ENCODE data around the gene CHST11.

CHST11 gene

DNA sequence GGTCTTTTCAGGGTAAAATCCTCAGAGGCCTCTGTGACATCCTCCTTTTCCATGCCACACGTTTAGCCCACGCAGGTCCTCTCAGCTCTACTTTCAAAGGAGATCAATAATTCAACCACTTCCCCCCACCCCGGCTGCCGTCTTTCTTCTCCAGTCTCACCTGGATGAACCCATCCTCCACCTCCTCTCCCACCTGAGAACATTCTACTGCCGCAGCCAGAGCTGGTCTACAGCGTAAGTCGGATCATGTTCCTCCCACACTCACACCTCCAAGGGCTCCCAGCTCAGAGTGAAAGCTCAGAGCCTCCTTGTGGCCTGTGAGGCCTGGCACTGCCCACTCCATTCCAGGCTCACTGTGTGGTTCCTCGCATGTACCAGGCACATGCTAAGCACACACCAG lies 246.6 kb downstream of the CHST11 start:
- no peak for DNase-seq

DNA sequence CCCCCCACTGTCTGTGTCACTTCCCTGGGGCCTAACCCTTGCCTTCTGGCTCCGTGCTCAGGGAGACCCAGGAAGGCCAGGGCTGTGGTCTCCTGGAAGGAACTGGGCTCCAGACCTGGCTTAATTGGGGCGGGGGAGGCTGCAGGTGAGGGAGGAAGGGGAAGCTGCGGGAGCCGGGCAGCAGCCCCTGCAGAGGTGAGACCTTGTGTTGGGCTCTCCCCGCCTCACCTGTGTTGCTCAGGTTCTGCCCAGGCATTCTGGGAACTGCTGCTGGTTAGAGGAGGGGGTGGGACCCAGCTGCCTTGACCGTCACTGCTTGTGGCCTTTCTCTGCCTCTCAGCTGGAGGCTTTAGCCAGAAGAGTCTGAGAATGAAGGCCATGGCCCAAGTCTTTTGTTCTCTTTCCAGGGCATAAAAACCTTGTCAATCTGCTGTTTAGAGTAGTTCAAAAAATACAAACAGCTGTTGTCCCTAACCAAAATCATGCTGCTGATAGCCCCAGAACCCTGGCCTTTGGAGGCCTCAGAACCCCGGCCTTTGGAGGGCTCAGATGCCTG lies 247.6 kb downstream of the CHST11 start:
- DNase-seq: no peak

DNA sequence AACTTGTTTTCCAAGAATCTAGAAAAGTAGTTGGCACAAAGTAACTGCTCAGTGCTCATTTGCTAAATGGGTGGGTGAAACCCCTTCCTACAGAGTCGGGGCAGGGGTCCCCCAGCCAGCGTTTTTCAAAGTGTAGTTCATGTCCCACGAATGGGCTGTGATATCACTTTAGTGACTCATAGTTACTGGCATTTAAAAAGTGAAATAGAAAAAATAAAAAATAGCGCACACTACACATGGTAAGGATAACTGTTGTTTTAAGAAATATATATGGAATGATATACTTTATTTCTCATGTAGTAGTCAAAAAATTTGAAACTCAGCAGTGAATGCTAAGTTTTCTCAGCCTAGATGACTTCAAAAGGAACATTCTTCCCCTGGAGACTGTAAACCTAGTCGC lies 250.4 kb downstream of the CHST11 start:
- DNase-seq: no peak

DNA sequence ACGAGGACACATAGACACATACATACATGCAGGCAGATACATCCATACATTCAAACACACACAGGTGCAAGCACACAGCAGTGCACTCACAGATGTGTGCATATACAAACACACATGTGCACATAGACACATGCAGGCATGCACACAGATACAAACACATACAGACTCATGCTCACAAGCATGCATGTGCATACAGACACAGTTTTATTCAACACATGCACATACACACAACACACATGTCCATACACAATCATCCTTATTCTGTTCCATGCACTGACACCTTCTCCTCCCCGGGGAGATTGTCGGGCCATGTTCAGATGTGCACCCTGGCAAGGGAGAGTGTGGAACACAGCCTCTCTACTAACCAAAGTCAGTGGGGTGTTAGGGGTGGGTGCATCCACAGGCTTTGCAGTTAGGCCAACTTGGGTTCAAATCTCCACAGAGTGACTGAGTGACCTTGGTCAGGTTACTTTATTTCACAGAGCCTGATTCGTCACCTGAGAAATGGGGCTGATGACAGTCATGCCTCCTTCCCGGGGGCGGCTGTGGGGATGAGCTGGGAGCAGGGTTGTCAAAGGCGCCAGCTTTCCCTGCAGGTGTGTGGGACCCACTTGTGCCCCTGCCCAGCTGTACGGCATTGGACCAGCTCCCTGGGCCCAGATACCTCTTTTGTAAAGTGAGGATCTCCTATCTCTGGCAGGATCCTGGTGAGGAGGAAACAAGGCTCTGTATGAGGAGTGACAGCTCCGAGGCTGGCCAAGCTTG lies 251.2 kb downstream of the CHST11 start:
- DNase-seq: no peak

DNA sequence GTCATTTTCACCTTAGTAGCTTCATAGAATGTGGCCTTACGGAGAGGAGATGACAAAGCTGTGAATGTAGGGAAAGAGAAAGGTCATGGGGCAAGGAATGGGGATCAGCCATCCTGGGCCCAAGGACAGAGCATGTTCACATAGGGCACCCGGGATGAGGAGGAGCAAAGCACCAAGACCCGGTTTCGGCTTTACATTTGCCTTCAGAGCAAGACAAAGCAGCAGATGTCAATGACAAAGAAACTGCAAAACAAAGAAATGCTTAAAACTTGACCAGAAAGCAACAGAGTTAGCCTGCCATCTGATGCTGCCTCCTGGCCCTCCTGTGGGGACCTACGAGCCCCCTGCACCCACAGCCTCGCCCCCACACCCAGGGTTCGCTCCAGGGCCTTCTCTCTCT lies 252.1 kb downstream of the CHST11 start:
- DNase-seq: no peak

DNA sequence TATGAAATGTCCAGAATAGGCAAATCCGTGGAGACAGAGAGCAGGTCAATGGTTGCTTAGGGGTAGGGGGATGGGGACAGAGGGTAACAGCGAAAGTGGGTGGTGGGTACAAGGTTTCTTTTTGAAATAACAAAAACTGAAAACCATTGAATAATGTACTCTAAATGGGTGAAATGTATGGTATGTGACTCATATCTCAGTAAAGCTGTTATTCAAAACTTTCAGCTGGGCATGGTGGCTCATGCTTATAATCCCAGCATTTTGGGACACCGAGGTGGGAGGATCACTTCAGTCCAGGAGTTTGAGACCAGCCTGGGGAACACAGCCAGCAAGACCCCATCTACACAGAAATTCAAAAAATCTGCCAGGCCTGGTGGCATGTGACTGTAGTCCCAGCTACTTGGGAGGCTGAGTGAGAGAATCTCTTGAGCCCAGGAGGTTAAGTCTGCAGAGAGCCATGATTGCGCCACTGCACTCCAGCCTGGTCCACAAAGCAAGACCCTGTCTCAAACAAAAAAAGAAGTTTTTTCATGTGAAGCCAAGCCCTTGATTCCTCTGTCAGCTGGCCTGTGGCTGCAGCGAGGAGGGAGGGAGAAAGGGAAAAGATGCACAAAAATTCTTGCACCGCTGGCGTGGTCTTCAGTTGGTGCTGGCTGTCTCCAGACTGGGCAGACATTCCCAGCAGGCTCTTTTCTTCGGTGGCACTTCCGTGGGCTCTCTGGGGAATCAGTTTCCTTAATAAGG lies 253.1 kb downstream of the CHST11 start:
- DNase-seq: no peak

DNA sequence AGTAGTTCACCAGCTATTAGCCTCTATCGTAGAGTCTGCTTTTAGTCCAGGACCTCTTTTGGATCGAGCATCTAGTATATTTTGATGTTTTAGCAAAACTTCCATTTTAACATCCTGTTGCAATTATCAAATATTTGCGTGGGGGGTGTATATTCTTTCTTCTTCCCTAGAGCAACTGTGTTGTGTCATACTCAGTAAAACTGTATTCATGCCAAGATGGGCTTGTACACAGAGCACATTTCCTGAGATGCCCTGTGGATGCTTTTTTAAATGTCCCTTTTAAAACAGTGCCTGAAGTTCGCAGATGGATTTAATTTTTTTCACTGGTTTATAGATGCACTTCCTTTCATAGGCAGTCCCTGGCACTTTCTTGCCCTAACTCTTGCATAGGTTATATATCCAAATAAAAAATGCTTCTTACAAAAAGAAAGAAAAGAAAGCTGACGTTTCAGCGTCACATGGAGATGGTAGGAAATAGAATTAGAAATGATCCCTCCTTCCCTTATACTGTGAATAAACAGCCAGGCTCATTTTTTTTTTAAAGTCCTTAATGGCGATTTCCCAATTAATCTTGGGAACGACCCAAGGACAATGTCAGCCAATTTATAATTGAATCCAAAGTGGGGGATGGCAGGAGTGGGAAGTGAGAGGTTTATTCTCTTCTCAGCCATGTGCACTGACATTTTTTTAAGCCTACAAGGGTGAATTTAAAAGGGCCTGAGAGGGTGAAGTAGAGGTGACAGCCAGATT lies 254.4 kb downstream of the CHST11 start:
- DNase-seq: no peak

DNA sequence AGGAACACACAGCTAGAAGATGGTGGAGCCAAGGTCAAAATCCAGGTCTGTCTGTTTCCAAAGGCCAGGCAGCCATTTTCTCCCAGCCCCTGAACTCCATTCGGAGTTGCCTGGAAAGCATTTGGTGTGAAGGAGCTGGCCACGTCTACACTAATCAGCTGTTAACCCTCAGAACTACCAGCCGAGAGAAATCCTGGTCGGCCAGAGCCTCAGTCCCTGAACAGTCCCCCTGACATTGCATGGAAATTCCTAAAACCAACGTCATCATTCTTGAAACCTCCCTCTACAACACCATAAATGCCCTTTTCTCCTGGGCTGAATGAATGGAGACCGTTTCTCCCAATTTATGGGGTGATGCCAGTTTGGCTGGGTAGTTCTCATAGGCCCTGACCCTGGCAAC lies 255.7 kb downstream of the CHST11 start:
- DNase-seq: no peak

DNA sequence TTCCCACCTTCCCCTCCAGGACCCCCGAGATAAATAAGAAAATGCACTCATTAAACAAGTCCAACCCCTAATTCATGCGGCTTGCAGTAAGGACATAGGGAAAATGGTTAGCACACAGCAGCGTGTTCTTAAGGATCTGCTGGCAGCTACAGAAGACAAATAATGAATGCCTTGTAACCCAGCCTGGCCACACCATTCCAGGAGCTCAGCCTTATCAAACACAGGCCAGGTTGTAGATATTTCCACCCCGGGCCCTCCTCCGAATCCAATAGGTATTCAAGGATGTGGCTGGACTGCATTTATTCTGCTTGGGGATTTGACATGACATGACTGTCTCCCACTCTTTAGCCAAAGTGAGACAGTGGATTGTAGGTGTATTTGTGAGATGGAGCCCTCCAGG lies 256.2 kb downstream of the CHST11 start:
- no peak for DNase-seq

DNA sequence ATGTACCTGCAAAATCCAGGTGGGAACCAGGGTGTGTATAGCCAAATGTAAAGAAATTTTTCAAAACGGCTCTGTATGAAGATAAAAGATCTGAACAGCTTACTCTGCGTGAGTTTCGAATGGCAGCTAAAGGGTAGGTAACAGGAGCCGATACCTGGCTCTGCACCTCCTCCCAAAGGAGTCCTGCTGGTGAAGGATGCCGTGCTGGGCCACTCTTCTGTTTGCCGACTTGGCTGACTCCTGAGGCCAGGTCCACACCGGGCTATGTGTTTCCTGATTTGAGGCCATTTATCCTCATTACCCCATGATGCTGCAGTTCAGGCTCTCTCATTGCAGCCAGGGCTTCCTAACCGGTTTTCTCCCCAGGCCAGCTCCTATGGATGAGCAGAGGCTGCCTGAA lies 256.7 kb downstream of the CHST11 start:
- no peak for DNase-seq

DNA sequence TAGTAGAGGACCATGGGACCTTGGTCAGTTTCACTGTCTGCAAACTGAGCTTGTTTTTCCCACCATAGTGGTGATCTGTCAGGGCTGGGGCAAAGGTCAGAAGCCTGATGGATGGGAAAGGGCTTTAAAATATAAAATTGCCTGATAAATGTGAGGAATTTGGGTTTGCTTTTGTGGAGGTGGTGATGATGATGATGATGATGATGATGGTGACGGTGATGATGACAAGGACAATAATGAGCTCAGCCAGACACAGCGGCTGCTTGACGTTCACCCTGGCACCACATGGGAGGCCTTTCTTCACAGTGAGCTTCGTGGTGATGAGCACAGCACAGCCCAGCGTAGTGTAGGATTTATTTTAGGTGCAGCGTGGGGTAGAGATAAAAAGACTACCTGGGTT lies 257.6 kb downstream of the CHST11 start:
- no peak for DNase-seq

DNA sequence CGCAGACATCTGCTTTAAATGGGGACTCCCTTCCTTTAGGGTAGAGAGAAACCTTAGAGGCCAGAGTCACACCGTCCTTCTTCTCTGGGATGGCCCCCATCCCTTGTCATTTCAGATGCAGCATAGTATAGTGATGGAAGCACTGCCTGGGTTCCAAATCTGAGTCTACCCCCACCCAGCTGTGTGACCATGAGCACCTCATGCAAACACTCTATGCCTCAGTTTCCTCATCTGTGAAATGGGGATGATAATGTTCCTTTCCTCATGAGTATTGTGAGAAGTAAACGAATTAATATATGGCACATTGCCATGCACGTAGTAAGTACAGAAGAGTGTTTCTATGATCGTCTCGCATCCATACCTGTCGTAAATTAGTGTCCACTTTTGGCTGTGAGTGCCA lies 259.4 kb downstream of the CHST11 start:
- no peak for DNase-seq

DNA sequence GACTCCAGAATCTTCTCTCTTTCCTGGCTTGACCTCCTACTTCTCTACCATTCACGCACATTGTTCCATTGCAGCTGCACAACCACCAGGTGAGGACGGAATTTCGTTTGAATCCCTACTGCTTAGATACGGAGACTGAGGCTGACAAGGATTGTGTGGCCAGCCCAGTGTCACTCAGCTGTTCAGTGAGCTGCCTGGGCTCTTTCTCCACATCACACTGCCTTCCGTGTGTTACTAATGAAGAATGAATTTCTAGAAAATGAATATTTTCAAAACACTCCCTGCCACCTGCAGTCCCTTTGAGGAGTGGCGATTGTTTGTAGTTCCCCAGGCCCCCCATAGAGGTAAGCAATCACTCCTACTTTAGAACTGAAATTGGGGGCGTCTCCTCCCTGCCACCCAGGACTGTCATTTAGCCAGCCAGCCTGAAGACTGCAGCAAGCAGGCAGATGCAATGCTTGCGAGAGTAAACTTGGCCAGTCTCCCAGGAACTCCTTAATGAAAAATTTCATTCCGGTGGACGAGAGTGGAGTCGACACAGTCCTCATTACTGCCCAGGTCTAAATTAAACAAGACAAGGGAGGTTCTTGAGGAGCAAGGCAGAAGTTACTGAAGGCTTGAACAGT lies 261.7 kb downstream of the CHST11 start:
- DNase-seq: no peak

DNA sequence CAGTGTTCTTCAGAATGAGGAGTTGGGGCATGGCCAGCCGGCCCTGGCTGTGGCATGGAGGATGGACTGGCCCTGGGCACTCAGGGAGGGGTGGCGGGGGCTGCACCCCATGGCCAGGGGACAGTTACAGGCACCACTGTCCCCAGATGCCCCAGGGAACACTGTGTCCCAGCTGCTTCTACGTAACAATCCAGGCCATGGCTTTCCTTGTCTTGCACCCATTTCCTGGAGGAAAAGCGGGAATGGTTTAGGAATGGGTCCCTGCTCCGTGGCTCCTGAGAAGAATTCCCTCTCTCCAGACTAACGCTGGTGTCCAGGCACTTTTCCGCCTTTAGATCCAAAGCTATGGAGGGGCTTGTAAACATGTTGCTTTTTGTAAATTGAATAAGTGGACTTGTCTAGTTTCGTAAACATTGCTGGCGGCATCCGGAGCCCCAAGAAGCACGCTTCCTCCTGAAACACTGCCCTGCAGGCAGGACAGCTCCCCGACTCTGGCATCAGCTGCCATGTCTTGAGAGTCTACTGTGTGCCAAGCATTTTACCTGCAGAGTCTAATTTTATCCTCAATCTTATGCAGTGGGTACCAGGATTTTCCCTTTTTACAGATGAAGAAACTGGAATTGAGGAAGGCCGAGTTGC lies 263.1 kb downstream of the CHST11 start:
- no peak for DNase-seq

DNA sequence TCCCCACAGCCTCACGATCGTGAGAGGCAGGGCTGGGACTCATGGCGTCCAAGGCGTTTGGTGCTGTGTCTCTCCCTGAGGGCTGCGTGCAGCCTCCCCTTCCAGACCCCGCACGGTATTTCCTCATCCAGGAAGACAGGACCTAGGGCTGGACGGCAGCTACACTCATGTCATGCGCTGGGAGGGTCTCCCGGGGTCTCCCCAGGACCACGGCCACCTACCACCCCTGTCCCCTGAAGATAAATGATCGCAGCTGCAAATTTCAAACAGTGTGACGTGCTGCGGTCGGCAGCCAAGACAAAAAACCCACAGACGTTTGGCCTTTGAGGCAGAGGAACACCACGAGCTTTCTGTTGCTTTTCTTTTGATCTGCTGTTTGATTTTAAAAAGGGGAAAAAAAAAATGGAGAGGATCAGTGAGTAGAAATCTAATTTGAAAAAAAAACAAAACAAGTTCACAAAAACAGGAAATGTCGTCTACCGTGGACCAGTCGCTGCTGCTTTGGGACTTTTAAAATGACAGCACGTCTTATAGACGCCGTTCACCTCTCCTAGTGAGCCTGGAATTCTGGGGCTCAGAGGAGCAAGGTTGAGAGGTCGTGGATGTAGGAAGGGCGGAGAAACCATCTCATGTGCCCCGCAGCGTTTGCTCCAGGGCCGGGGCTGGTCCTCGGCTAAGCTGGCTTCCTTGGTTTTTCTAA lies 263.7 kb downstream of the CHST11 start:
- DNase-seq: no peak

DNA sequence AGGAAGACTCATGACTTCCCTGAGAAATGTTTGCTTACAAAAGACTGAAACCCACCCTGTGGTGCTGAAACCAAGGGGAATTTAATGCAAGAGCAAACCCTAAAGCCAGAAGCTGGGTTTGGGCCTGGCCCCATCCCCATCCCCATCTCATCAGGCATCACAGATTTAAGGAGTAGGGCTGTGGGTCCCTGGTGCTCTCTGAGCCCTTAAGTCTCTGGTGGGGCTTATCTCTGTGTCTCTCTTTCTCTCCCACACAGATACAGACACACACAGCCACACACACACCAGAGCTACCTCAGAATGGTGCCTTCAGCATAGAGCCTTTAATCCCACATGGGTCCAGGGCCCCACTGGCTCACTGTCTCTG lies 264.3 kb downstream of the CHST11 start:
- no peak for DNase-seq

DNA sequence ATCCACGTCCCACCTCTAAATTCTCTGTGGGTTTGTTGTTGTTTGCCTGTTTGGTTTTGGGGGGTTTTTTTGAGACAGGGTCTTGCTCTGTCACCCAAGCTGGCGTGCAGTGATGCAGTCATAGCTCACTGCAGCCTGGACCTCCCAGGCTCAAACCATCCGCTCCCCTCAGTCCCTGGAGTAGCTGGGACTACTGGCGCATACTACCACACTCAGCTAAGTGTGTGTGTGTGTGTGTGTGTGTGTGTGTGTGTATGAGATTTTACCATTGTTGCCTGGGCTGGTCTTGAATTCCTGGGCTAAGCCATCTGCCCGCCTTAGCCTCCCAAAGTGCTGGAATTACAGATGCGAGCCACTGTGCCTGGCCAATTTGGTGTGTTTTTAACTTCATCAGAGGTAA lies 265.2 kb downstream of the CHST11 start:
- DNase-seq: no peak

DNA sequence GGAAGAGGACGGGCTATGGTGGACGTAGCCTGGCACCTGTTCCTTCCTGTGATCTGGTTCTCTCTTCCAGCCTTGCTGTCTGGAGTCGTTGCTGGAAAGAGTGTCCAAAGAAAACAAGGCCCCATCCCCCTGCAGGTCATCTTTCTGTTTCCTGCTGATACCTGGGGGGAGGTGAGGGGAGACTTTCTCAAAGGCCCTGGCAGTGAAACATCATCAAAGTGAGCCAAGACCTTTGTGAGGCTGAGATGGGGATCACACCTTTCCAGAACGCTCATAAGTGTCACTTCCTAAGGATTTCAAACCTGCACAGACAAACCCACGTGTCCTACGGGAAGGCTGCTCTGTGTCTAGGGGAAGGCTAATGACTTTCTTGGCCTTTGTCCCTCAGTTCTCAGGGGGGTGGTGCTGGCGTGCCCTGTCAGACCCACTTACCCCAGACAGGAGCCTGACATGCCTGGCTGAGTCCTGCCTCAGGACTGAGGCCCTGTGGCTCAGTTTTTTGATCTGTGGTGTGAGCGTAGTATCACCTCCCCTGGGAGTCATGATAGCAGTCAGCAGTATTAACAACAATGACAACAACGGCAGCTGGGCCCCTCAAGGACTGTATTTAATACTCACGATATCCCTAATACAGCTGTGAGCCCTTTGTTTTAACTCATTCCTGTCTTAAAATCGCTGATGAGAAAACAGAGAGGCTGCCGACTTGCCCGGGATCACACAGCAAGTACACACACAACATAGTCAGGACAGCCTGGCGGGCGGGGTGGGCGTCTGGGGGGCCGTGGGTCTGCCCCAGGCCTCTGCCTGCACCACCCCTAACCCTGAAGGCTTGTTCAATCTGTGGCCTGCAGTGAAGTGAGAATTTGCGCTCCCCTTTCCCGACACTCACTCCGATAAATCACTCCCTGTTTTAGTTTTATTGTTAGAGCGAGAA lies 266.1 kb downstream of the CHST11 start:
- no peak for DNase-seq

DNA sequence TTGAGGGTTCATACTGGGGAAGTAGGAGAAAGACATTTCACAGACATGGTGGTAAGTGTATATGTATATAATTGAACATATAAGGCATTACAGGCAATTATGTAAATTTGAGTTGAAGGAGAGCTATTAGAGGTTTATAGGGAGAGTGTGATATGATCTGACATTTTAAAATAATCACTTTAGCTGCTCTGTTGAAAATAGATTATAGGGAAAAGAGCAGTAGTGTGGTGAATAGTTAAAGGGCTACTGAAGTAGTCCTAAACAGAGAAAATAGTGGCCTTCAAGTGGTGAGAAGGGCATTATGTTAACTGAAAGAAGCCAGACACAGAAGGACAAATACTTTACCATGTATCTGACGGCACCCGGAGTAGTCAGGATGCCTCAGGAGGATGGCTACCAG lies 267.1 kb downstream of the CHST11 start:
- DNase-seq: no peak

DNA sequence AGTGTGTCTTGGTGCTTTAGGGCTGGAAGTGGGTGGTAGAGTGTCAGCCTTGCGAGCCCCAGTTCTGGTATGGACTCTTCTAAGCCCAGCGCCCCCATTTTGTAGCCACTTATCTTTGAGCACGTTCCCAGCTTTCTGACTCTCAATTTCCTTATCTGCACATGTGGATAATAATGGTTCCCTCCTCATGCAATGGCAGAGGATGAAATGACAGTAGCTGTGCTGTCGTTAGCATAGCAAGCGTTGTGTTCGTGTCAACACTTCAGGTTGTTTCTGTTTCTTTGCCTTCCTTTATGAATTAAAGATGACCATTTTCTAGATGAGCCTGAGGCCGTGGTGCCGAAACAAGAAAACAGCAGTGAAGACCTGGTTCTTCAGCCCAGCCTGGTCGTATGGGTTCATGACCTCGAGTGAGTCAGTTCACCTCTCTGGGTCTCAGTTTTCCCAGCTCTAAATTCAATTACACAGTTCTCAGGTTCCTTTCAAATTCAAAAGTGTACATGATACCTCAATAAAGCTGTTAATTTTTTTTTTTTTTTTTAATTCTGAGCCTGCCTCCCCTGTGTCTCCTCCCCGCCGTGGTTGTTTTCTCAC lies 268.3 kb downstream of the CHST11 start:
- no peak for DNase-seq

DNA sequence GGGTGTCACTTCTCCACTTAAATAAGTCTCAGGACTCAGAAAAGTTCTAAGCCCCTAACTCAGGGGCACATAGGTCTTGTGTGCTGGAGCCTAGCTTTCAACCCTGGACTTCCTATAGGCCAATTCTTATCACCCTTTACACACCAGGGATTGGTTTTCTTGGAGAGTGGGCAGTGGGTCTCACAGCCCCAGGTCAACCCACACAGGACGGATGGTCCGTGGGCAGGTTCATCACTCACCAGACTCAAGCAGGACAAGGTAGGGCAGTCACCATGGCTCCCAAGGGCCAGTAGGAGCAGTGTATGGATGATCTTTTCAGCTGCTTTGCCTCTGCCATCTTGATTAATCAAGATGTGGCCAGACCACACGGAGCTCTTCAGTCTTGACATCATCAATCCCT lies 268.9 kb downstream of the CHST11 start:
- no peak for DNase-seq
